ENCODE data around the gene SIGLEC1.

The SIGLEC1 gene

DNA sequence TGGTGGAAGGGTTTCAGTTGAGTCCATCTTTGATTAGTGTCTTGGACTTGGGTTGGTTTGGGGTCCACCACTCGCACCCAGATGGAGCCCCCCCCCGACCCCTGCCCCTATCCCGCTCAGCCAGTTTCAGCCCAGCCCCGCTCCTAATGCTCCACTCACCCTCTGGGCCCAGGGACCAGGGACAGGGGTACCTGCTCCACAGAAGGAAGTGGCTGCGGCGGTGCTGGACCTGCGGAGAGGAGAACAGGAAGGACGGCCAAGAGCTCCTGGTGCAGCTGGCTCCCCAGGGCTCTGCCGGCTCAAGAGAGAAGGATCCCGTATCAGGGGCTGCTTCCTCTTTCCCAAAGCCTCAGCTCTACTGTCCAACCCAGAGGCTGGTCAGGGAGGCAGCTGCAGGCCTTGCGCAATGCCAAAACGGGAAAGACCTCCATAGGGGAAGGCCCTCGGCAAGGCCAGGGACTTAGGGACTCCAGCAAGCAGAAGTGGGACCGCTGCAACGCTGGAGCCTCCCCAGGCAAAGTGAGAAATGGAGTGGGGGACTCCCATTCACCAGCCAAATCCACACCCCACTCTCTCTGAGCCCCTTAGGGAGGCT lies at the start of gene SIGLEC1:
Gene SIGLEC1 (minus strand): TSS at position 322 of the 595 bp plus-strand sequence. CDS start 5,472 bp downstream, outside the sequence.
- DNase-seq = no peak

DNA sequence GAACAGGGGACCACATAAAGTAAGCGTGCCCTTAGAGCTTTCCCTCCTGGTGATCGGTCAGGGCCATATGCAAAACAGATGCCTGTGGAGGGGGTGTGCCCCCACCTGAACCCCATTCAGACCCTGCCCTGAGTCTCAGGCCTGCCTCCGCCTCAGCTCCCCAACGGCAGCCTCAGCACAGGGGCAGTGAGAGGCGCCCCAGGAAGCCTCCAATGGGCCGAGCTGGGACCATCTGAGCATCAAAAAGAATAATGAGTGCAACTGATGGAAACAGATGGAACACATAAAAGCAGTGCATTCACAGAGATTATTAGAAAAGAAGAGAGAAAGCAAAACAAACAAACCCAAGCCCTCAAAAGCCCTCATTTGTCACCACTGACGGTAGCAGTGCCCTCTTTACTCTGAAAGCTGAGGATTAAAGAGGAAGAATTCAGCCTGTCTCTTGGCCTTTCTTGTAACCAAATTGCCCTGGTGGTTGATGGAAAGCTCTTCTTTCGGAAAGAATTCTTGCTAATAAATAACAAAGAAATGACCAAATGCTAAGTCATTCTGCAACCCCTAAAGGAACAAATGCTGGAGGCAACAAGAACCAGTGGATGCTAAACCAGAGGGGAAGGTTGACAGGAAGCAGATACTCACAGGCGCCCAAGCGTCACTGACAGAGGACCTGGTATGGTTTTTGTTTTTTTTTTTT lies 48.4 kb upstream of the SIGLEC1 start:
- DNase-seq = no peak

DNA sequence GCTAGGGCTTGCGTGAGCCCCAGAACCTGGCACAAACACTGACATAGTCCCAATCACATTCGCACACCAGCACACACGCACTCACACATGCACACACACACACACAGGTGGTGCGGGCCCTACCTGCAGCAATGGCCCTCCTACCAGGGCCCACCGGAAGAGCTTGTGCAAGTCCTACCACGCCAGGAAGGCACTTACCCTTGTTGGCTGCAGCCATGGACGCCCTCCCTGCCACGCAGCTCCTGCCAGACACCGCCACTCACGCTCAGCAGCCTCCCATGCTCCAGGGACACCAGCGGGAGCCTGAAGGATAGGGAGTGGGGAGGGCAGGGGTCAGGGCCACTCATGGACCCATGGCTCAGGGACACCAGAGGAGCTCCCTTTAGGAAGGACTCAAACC lies 47.5 kb upstream of the SIGLEC1 start:
- no peak for DNase-seq

DNA sequence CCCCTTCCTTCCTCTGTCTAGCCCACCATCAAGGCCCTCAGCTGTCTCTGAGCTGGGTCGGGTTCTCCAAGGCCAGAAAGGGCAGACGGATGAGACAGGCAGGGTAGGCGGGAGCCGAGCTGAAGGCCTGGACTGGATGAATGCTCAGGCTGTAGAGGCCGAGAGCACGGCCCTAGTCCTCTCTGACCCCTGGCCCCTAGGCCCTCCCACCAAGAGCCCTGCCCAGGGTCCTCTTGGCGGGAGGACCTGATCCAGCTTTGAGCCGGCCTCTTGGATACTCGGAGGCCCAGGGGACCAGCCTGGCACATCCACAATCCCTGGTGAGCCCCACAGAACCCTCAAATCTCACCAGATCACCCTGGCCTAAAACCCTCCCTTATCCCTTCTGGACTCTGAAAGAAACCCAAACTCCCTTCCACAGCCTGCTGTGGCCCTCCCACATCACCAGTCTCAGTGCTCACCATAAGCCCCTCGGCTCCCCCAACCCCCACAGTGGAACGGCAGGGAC lies 47.0 kb upstream of the SIGLEC1 start:
- DNase-seq = no peak

DNA sequence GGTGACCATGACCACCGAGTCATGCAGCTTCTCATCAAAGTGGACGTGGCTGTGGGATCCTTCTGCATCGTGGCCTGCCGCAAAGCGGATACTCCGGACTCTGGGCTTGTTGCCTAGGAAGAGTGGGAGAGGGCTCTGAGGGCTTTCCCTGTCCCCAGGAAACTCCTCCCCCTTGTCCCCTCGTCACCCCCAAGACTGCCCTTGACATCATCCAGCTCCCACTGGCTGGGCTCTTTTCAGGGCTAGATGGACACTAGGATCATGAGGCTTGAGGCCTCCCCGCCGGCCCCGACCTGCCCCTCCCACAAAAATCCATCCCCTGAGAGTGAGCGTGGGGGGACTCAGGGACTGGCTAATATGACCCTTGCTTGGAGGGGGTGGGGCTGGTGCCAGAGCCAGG lies 46.2 kb upstream of the SIGLEC1 start:
- DNase-seq = no peak

DNA sequence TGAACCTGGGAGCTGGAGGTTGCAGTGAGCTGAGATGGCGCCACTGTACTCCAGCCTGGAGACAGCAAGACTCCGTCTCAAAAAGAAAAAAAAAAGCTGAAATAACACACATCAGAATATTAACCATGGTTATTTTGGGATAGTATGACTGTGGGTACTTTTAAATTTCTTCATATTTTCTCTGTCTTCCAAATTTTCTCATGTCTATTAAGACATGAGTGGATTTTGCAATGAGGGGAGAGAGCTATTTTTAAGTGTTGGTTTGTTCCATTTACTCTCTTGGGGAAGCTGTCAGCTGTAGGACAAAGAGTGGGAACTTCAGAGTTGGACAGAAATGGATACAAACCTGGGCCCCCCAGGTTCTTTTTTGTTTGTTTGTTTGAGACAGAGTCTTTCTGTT lies 44.9 kb upstream of the SIGLEC1 start:
- DNase-seq = no peak

DNA sequence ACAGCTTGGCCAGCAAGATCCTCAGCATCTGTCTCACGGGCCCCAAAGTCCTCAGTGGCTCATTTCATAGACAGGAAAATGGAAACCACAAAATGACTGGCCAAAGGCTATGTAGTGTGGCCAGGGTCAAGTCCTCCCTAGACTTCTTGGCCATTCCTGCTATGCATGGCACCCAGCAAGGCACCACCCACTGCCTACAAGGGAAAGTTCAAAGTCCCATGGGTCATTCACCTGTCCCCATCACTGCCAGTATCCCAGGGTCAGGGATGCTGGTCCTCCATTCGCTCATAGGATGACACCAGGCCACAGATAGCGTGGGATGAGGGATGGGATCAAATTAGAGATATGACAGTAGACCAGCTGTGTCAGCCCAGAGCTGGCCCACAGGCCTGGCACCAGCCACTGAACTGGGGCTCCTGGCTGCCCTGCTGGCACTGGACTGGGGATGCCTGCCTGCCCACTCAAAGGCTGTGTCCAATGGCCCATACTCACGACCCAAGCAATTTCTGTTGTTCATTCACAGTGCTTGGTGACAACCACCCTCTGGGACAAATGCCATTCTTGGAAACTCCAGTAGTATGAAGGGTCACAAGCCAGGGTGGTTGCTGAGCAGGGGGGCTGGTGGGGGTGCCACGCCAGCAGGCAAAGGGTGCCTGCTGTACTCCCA lies 43.5 kb upstream of the SIGLEC1 start:
- no peak for DNase-seq

DNA sequence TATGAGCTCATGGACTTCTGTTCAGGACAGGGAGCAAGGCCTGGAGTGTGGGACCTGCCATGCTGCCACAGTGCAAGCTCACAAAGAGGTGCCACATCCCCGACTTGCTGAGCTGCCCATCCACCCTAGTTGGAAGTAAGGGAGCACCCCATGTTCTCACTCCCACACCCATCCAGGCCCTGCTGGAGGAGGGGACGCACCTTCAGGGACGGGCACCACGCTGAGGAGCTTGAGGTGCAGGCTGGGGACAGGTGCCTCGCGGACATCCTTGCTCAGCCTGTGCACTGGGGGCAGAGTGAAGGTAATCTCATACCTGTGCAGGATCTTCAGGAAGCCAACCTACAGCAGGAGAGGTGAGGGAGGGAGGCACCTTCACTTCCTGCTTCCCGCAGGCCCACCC lies 42.9 kb upstream of the SIGLEC1 start:
- DNase-seq = no peak

DNA sequence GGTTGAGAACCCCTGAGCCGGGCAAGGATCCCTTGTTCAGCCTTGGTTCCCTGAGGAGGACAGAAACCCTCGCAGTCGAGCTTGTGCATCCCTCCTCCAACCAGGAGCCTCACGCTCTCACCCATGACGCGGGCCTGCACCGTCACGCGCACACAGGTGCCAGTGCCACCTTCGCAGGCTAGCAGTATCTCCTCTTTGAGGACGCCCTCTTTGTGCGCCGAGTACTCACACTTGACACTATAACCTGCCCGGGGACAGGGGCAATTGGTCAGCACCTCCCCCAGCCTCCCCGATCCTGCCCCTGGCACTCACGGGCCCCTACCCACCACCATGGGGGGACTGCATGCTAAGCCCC lies 41.9 kb upstream of the SIGLEC1 start:
- DNase-seq = no peak

DNA sequence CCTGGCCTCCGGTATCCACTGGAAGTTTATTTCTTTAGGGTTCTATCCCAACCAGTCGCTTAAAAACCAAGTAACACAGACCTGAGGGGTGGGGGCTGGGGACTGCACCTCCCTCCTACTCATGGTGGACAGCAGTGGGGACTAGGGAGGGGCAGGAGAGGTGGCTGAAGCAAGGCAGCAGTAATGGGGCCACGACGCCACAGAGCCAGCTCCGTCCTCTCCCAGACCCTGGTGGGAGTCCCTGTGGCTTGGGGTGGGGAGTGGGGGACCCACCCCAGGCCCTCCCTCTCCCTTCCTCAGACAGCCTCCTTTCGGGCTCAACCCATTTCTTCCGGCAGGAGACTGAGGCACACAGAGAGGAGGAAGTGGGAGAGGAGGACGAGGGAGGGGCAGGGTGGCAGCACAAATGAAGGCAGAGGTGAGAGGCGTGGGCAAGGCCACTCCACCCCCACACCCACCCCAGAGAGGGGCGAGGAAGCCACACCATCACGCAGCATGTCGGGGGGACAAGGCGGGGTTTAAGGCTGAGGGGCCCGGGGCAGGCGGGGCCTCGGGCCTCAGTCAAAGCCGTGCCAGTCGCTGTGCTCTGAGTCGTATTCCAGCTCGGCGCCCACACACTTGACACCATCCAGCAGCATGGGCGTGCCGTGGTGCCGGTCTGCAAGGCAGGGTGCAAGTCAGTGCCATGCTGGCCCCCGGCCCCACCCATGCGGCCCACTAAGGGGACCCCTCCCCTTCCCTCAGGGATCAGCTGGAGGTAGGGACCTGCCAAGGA lies 41.3 kb upstream of the SIGLEC1 start:
- no peak for DNase-seq

DNA sequence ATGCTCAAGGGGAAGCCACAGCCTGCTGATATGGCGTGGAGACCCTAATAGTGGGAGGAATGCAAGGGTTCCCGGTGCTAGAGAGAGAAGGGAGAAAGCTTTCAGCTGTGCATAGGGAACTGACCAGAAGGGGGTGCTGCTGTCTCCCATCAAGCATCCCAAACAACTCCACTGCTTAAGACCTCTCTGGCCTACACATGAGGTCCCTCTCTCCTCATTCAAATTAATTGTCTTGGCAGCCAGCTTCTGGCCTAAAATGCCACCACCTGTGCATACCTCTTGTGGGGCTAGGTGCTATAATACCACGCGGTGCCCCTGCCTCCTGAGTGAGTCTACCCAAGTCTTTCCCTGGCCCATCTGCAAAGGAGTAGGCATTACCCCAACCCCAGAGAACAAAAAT lies 40.7 kb upstream of the SIGLEC1 start:
- peak; percentile 22 to 55 for DNase-seq

DNA sequence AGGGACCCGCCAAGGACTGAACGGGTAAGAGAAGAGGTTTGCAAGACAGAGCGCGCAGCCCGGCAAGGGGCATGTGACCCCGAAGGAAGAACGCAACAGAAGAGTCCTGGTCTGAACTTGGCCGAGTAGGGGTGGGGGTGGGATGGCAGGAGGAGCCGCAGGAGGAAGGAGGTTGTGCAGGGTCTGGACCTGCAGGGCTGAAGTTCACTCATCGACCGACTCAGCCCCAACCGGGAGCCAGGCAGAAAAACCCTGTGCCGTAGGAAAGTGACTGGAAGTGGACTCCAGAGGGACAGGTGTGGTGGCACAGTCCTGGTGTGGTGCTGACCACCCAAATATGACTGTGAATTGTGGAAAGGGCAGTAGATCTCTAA lies 40.0 kb upstream of the SIGLEC1 start:
- no peak for DNase-seq

DNA sequence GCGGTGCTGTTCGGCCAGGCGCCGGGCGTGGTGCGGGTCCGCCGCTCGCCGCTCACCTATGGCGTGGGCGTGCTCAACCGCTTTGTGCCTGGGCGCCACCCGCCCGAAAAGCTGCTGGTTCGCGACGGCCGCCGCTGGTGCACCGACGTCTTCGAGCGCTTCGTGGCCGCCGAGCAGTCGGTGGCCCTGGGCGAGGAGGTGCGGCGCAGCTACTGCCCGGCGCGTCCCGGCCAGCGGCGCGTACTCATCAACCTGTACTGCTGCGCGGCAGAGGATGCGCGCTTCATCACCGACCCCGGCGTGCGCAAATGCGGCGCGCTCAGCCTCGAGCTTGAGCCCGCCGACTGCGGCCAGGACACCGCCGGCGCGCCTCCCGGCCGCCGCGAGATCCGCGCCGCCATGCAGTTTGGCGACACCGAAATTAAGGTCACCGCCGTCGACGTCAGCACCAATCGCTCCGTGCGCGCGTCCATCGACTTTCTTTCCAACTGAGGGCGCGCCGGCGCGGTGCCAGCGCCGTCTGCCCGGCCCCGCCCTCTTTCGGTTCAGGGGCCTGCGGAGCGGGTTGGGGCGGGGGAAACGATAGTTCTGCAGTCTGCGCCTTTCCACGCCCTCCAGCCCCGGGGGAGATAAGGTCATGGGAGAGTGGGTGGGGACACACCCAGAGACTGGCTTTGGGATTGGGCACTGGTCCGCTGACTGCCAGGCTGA lies 39.4 kb upstream of the SIGLEC1 start:
- no peak for DNase-seq

DNA sequence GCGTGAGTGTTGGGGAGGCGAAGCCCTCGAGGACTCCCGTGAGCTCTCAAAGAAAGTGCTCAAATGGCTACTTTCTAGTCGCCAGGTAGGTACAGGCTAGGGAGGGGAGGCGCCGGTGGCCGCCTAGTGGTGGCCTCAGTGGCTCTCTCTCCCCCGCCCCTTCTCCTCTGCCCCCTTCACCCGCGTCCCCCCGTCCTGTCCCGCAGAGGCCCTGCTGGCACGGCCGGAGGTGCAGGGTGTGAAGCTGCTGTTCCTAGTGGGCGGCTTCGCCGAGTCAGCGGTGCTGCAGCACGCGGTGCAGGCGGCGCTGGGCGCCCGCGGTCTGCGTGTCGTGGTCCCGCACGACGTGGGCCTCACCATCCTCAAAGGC lies 38.9 kb upstream of the SIGLEC1 start:
- DNase-seq = no peak

DNA sequence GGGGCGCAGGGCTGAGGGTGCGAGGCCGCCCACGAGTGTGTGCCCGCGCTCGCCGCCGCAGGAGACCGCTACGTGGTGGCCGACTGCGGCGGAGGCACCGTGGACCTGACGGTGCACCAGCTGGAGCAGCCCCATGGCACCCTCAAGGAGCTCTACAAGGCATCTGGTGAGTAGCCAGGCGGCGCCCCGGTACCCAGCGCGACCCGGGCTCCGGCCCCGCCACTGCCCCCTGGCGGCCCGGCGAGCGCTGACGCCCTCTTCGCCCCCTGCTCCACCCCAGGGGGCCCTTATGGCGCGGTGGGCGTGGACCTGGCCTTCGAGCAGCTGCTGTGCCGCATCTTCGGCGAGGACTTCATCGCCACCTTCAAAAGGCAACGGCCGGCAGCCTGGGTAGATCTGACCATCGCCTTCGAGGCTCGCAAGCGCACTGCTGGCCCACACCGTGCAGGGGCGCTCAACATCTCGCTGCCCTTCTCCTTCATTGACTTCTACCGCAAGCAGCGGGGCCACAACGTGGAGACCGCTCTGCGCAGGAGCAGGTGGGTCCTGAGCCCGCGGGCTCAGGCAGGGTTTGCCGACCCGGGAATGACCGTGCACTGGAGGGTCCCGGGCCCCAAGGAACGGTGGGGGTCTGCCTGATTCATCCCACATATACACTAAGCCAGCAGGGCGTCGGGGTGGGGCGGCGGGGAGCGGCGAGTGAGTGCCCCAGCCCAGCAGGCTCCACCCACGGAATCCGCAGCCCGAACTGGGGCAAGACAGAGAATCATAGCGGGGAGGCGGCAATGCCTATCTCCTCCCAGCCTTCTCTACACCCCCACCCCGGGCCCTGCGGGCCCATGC lies 37.5 kb upstream of the SIGLEC1 start:
- peak; percentile 47 to 79 for DNase-seq

DNA sequence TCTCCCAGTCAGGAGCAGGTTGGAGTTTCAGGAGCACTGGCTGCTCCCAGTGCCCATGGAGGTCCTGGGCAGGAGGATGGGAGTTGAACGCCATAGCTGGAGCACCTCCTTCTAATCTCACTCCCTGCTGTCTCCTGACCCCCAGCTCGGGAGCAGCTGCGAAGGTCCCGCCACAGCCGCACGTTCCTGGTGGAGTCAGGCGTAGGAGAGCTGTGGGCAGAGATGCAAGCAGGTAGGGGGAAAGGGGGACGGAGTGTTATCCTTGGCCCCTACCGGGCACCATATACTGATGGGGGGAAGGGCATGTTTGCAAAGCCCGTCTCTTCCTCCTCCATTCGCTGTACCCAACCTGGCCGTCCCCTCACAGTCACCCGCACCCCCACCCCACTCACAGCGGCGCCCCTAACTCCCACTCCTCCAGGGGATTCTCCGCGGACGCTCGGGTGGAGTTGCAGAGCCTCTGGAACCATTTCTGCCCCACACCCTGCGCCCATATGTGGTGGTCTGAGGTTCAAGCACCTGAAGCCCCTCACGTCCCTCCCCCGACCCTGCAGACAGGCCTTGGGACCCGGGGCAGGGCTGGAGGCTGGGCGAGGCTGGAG lies 36.8 kb upstream of the SIGLEC1 start:
- no peak for DNase-seq

DNA sequence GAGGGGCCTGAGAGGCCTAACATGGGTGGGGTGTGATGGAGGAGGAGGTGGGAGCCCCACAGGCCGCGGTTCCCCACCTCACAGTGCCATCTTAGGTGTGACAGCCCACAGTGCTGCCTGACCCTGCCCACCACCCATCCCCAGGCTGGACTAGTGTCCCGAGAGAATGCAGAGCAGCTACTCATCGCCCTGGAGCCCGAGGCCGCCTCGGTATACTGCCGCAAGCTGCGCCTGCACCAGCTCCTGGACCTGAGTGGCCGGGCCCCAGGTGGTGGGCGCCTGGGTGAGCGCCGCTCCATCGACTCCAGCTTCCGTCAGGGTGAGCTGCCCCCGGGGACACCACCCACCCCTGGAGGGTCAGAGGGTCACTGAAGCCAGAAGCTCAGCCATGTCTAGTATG lies 35.7 kb upstream of the SIGLEC1 start:
- no peak for DNase-seq

DNA sequence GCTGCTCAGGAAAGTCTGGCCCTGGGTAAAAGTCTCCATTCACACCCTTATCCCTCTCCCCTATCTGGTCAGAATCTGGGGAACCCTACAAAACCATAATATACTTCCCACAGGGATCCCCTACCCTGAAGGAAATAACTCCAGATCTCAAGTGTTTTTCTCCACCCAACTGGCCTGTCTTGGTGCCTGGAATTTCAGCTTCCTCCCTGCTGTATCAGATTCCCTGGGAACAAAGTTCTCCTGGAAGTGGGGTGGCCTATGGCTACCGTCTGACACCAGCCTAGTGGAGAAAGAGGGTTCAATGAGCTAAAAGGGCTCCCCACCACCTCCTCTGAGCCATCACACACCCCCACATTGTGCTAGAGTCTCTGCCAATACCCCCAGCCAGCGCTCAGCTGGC lies 35.1 kb upstream of the SIGLEC1 start:
- DNase-seq = no peak

DNA sequence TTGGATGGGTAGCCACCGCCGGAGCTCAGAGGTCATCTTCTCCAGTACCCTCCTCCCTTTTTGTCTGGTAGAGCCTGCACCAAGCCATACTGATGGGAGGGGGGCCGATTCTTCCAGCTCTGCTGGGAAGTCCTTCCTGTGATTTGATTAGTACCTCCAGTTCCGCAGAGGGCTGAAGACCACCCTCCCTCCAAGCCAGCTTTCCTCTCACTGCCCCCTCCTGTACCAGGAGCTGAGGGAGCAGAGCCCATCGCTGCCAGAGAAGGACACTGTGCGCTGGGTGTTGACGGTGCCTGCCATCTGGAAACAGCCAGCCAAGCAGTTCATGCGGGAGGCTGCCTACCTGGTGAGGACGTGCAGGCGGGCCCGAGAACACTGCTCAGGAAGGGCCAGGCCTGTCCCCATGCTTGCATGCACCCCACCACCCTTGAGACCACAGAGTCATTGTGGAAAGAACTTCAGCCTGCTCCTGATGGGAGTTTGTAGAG lies 33.3 kb upstream of the SIGLEC1 start:
- DNase-seq = no peak

DNA sequence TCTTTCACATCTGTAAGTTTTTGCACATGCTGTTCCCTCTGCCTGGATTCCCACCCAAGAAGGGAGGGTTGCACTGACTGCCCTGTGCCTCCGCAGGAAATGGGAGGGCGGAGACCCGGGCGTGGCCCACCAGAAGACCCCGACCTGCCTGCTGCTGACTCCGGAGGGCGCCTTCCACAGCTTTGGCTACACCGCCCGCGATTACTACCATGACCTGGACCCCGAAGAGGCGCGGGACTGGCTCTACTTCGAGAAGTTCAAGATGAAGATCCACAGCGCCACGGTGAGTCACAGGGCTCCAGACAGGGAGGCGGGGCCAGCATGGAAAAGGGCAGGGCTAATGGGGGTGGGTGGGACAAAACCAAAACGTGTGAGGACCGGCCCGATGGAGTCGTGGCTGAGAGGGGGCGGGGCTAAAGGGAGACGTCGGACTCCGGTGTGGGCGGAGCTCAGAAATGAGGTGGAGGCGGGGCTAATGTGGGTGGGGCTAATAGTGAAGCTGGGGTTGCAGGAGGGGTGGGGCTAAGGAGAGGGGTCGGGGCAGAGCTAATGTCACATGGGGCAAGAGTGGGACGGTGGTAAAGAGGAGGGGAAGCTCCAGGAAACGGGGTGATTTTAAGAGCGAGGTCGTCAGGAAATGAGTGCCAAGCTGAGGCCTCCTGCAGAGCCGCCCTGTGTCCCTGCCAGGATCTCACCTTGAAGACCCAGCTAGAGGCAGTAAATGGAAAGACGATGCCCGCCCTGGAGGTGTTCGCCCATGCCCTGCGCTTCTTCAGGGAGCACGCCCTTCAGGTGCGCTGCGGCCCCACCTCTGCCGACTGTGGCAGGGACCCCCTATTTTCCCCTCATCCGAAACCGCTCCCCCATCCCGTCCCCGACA lies 32.6 kb upstream of the SIGLEC1 start:
- DNase-seq = peak in 1 of 2 experiments; percentile 38
